ENCODE data around the gene FBXL15.
"Not testable (repeated sequence)": the region's sequence is repeated elsewhere in the genome, so short reads cannot be mapped to it uniquely, and the experiment has no call there.

FBXL15 gene

GRCh38 chr10:102431452-102432124 lies 11.0 kb downstream of the FBXL15 start:
- no peak for DNase-seq (ENCODE audit: low read depth)

GRCh38 chr10:102432162-102432950 lies 11.7 kb downstream of the FBXL15 start, which contains the start of gene CUEDC2:
CUEDC2 (minus strand) TSS chr10:102432574; CDS start chr10:102425188, 7,386 bp downstream.
- peak; percentile 96 for DNase-seq (ENCODE audit: low read depth)

- no peak for DNase-seq (ENCODE audit: low read depth)
These were observed 13.0 kb downstream of the FBXL15 start for GRCh38 chr10:102433619-102434046.

- no peak for DNase-seq (ENCODE audit: low read depth)
These were observed 13.9 kb downstream of the FBXL15 start for GRCh38 chr10:102434394-102435132.

GRCh38 chr10:102435133-102435497 lies 14.5 kb downstream of the FBXL15 start:
- no peak for DNase-seq (ENCODE audit: low read depth)

GRCh38 chr10:102435529-102436233 lies 15.0 kb downstream of the FBXL15 start:
- DNase-seq (ENCODE audit: low read depth), result no peak

- DNase-seq (ENCODE audit: low read depth), result no peak
These were observed 15.7 kb downstream of the FBXL15 start for GRCh38 chr10:102436312-102436711.

GRCh38 chr10:102437515-102437914 lies 16.9 kb downstream of the FBXL15 start:
- DNase-seq (ENCODE audit: low read depth), result no peak

GRCh38 chr10:102438374-102438773 lies 17.7 kb downstream of the FBXL15 start:
- DNase-seq (ENCODE audit: low read depth), result no peak

GRCh38 chr10:102444851-102445250 lies 24.2 kb downstream of the FBXL15 start:
- no peak for DNase-seq (ENCODE audit: low read depth)

- DNase-seq (ENCODE audit: low read depth), result peak; percentile 80
These were observed 28.9 kb downstream of the FBXL15 start for GRCh38 chr10:102449321-102450123.

GRCh38 chr10:102450124-102450373 lies 29.4 kb downstream of the FBXL15 start:
- DNase-seq (ENCODE audit: low read depth), result no peak

- DNase-seq (ENCODE audit: low read depth), result peak; percentile 89
These were observed 29.9 kb downstream of the FBXL15 start for GRCh38 chr10:102450374-102451104.

- DNase-seq (ENCODE audit: low read depth), result no peak
These were observed 30.7 kb downstream of the FBXL15 start, which contains the start of gene C10orf95 for GRCh38 chr10:102451105-102451969. C10orf95 (minus strand) TSS chr10:102451543; CDS start chr10:102451093, 450 bp downstream.

GRCh38 chr10:102452672-102453340 lies 32.2 kb downstream of the FBXL15 start:
- peak; percentile 74 for DNase-seq (ENCODE audit: low read depth)

- no peak for DNase-seq (ENCODE audit: low read depth)
These were observed 32.9 kb downstream of the FBXL15 start for GRCh38 chr10:102453502-102453901.

GRCh38 chr10:102454662-102455487 lies 34.2 kb downstream of the FBXL15 start:
- not testable (repeated sequence) for DNase-seq (ENCODE audit: low read depth)

- no peak for DNase-seq (ENCODE audit: low read depth)
These were observed 35.3 kb downstream of the FBXL15 start for GRCh38 chr10:102455893-102456471.

All from activated T-cell treated with anti-CD3 and anti-CD28 coated beads for 48 hours (primary cell).